Measurements from ENCODE around the gene UNC5A. TPM values are rescaled to one million over a fixed set of nuclear protein-coding genes. Genes with fewer than 3 reads are reported as not detected.

UNC5A gene
- total RNA-seq, 4 donors from 2014 or later = 0.34 to 0.67 (median 0.67) TPM; not detected in 1

DNA sequence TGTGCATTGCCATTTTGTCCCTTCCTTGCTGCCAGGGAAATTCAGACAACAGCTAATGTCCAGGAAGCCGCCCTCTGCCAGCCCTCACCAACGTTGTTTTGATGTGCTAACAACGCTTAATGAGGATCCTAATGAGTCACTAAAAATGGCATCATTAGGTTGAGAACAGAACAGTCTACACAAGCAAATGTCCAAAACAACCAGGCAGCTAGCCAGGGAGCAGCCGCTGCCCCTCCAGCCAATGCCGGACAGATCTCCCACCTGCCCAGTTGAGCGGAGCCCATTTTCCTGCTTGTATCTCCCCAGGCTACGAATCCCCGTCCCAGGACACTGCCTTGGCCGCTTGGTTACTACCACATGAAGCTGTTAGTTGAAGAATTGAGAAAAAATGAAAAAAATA, 40.4 kb upstream of the UNC5A start:
- no peaks in the 10 kb centered on the region for H3K4me1 ChIP-seq
- 80 to 86% methylated on average over 9 of the region's 9 CpGs for WGBS, 2 donors
- H3K9me3 ChIP-seq = no peaks in the 10 kb centered on the region
- H3K4me3 ChIP-seq (replicated peaks in 1 of 3) = no peak overlapping the region
- TF ChIP-seq POLR2A (IDR thresholded peaks at IDR 0.05) = no peak
- TF ChIP-seq, protein P1, sequence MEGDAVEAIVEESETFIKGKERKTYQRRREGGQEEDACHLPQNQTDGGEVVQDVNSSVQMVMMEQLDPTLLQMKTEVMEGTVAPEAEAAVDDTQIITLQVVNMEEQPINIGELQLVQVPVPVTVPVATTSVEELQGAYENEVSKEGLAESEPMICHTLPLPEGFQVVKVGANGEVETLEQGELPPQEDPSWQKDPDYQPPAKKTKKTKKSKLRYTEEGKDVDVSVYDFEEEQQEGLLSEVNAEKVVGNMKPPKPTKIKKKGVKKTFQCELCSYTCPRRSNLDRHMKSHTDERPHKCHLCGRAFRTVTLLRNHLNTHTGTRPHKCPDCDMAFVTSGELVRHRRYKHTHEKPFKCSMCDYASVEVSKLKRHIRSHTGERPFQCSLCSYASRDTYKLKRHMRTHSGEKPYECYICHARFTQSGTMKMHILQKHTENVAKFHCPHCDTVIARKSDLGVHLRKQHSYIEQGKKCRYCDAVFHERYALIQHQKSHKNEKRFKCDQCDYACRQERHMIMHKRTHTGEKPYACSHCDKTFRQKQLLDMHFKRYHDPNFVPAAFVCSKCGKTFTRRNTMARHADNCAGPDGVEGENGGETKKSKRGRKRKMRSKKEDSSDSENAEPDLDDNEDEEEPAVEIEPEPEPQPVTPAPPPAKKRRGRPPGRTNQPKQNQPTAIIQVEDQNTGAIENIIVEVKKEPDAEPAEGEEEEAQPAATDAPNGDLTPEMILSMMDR (IDR thresholded peaks at IDR 0.05) = no peak
- no peaks in the 10 kb centered on the region for H3K27me3 ChIP-seq
- intact Hi-C loops (cut with DNase I) = no loop called here
- no peaks in the 10 kb centered on the region for H3K36me3 ChIP-seq
- DNase-seq = no peak
- H3K27ac ChIP-seq = no peak overlapping the region

DNA sequence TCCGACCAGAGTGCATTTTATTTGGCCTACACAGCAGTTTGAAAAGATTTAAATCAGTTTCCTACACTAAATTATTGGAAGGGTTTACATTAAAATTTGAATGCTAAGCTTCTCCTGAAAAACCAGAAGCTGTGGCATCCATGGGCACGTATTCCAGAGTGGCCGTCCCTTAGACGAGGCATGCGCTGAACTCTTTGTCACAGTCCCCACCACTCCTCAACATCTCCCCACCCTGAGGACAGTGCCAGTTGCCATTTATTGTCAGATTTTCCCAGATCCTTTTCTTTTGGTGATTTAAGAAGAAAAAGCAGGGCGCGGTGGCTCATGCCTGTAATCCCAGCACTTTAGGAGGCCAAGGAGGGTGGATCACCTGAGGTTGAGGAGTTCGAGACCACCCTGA, 39.9 kb upstream of the UNC5A start:
- 92 to 94% methylated on average over 8 of the region's 8 CpGs for WGBS, 2 donors
- Histone ChIP-seq H3K4me3 (replicated peaks in 1 of 3) (no peak overlapping the region), H3K27ac (no peak overlapping the region), H3K9me3 (no peaks in the 10 kb centered on the region), H3K27me3 (no peaks in the 10 kb centered on the region), H3K4me1 (no peaks in the 10 kb centered on the region), H3K36me3 (no peaks in the 10 kb centered on the region)
- intact Hi-C loops (cut with DNase I) = no loop called here
- no peak for DNase-seq
- TF ChIP-seq, protein P1 (IDR thresholded peaks at IDR 0.05) = no peak
- no peak for TF ChIP-seq POLR2A (IDR thresholded peaks at IDR 0.05)

DNA sequence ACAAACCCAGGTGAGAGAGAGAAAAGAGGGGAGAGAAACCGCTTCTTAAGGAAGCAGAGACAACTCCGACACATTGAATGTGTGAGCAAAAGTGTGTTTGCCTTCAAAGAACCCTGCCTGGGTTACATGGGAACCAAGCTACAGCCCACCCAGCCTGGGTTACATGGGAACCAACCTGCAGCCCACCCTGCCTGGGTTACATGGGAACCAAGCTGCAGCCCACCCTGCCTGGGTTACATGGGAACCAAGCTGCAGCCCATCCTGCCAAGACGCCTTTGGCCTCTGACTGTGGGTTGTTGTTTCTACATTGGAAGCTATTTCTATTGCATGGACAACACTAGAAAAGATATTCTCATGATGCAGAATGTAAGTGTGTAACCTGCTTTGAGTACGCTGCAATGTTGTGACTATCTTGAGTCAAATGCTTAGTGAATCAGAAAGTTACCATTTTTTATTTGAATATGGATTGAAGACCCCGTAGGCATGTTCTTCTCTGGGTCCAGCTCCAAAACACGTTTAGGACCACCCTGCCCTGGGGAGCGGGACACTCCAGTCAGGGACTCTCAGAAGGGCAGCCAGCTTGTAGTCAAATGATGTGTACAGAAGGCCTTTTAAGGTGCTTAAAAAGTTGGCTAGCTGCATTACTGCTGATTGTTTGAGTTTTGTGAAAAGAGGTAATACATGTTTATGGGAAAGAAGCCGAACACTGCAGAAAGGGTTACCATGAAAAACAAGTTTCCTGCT, 39.1 kb upstream of the UNC5A start:
- Histone ChIP-seq H3K4me3 (replicated peaks in 1 of 3) (no peak overlapping the region), H3K27ac (no peak overlapping the region), H3K4me1 (no peaks in the 10 kb centered on the region), H3K27me3 (no peaks in the 10 kb centered on the region), H3K36me3 (no peaks in the 10 kb centered on the region), H3K9me3 (no peaks in the 10 kb centered on the region)
- WGBS, 2 donors = 84 to 91% methylated on average over 8 of the region's 8 CpGs
- TF ChIP-seq, protein P1 (IDR thresholded peaks at IDR 0.05) = no peak
- no peak for TF ChIP-seq POLR2A (IDR thresholded peaks at IDR 0.05)
- intact Hi-C loops (cut with DNase I) = no loop called here
- DNase-seq = no peak

DNA sequence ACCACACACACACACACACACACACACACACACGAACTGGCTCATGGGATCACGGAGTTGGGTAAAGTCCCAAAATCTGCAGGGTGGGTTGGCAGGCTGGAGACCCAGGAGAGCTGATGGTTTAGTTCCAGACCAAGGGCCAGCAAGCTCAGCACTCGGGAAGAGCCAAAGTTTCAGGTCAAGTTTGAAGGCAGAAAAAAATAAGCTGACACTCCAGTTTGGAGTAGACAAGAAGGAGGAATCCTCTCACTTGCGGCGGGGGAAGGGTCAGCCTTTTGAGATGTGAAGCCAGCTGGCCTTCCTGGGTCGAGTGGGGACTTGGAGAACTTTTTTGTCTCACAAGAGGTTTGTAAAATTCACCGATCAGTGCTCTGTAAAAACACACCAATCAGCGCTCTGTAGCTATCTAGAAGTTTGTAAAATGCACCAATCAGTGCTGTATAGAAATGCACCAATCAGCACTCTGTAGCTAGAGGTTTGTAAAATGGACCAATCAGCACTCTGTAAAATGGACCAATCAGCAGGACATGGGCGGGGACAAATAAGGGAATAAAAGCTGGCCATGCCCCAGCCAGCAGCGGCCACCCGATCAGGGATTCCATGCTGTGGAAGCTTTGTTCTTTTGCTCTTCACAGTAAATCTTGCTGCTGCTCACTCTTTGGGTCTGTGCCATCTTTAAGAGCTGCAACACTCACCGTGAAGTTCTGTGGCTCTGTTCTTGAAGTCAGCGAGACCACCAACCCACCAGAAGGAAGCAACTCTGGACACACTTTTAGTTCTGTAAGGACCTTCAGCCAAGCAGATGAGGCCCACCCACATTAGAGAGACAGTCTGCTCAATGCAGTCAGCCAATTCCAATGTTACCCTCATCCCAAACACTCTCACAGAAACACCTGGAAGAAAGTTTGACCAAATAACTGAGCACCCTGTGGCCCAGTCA, 37.8 kb upstream of the UNC5A start:
- H3K4me3 ChIP-seq (replicated peaks in 1 of 3) = no peak overlapping the region

DNA sequence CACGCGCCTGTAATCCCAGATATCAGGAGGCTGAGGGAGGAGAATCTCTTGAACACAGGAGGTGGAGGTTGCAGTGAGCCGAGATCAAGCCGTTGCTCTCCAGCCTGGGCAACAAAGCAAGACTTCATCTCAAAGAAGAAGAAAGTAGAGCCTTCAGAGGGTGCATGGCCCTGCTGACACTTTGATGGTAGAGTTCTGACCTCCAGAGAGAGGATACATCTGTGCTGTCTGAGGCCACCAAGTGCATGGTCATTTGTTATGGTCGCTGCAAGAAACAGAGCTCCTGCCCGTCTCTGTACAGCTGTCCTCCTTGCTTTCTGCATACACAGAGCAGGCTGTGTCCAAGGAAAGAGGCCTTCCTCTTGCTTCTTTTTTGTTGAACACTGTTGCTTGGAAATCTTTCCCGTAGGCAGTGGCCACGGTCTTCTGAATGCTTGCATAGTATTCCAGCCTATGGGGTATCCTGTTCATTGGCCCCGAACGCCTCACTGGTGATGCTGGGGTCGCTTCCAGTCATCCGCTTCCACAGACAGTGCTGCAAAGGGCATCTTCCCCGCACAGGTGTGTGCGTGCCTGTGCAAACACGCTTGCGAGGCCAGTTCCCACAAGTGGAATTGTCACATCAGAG, 36.8 kb upstream of the UNC5A start:
- Histone ChIP-seq H3K36me3 (no peaks in the 10 kb centered on the region), H3K4me3 (replicated peaks in 1 of 3) (no peak overlapping the region), H3K9me3 (no peaks in the 10 kb centered on the region), H3K4me1 (no peaks in the 10 kb centered on the region), H3K27ac (no peak overlapping the region), H3K27me3 (no peaks in the 10 kb centered on the region)
- no peak for TF ChIP-seq POLR2A (IDR thresholded peaks at IDR 0.05)
- TF ChIP-seq, protein P1 (IDR thresholded peaks at IDR 0.05) = no peak
- intact Hi-C loops (cut with DNase I) = no loop called here
- no peak for DNase-seq
- WGBS, 2 donors = 87 to 88% methylated on average over 16 of the region's 16 CpGs

More for the DNA sequence above, 37.8 kb upstream of the UNC5A start:
- intact Hi-C loops (cut with DNase I) = no loop called here
- Histone ChIP-seq H3K27me3 (no peaks in the 10 kb centered on the region), H3K36me3 (no peaks in the 10 kb centered on the region), H3K27ac (no peak overlapping the region), H3K9me3 (no peaks in the 10 kb centered on the region), H3K4me1 (no peaks in the 10 kb centered on the region)
- TF ChIP-seq POLR2A (IDR thresholded peaks at IDR 0.05) = no peak
- 63 to 69% methylated on average over 13 of the region's 13 CpGs for WGBS, 2 donors
- no peak for DNase-seq
